GM12878 (cell line): ENCODE data around the gene SPTLC3.

ENCODE experiments used
- BCL3 ChIP-seq: IDR thresholded peaks from 2 replicates; pipeline ENCODE4 v1.6.1; 2011; ENCODE audit warnings: borderline replicate concordance, low read depth, mild to moderate bottlenecking, moderate library complexity, low read length; ENCODE audit not compliant: insufficient read depth, poor library complexity, severe bottlenecking
- CTCF ChIP-seq, 3 experiments: IDR thresholded peaks in 2 of 3; conservative IDR thresholded peaks in 1 of 3; 2 replicates each; pipeline ENCODE4 v1.5.1; 2011; ENCODE audit warnings: low read depth in 3 of 3, low read length in 3 of 3, mild to moderate bottlenecking in 3 of 3, control low read depth in 2 of 3, moderate library complexity in 2 of 3, inconsistent platforms in 1 of 3, mixed read lengths in 1 of 3; ENCODE audit not compliant: control insufficient read depth in 2 of 3, insufficient read depth in 1 of 3; ENCODE audit errors: extremely low read depth in 1 of 3
- E2F4 ChIP-seq: IDR thresholded peaks from 2 replicates; pipeline ENCODE4 v1.6.1; 2012; ENCODE audit warnings: low read depth, low read length, improper control_type of control experiment
- EP300 ChIP-seq, 2 experiments: fragments of 150-350 bp in 1 of 2; IDR thresholded peaks; 2 replicates each; pipeline ENCODE4 v1.6.1; 2011 to 2012; ENCODE audit warnings: low read depth in 2 of 2, low read length in 2 of 2, borderline replicate concordance in 1 of 2, improper control_type of control experiment in 1 of 2, inconsistent platforms in 1 of 2; ENCODE audit not compliant: control insufficient read depth in 1 of 2
- MTA3 ChIP-seq: IDR thresholded peaks from 2 replicates; pipeline ENCODE4 v1.6.1; 2012; ENCODE audit warnings: low read length, inconsistent platforms, borderline replicate concordance
- PAX8 ChIP-seq: fragments of 450-650 bp; IDR thresholded peaks from 2 replicates; pipeline ENCODE4 v1.6.1; 2017; ENCODE audit warnings: mild to moderate bottlenecking, moderate library complexity
- POLR2A ChIP-seq: IDR thresholded peaks from 2 replicates; pipeline ENCODE4 v1.6.1; 2011; ENCODE audit warnings: low read depth, mild to moderate bottlenecking, low read length
- POLR2AphosphoS5 ChIP-seq: IDR thresholded peaks from 2 replicates; pipeline ENCODE4 v1.6.1; 2011; ENCODE audit warnings: mild to moderate bottlenecking, low read length, inconsistent platforms
- USF2 ChIP-seq: IDR thresholded peaks from 2 replicates; pipeline ENCODE4 v1.6.1; 2011; ENCODE audit warnings: low read depth, low read length, improper control_type of control experiment, borderline replicate concordance
- YY1 ChIP-seq: IDR thresholded peaks from 2 replicates; pipeline ENCODE4 v1.6.1; 2011; ENCODE audit warnings: low read depth, mild to moderate bottlenecking, low read length

GRCh38 chr20:13205425-13205824, 196.7 kb downstream of the SPTLC3 start:
- TF ChIP-seq CTCF (IDR thresholded peaks at IDR 0.05 in 2 of 3, conservative IDR thresholded peaks at IDR 0.05 in 1 of 3; ENCODE audit: control insufficient read depth in 2 of 3, extremely low read depth in 1 of 3, insufficient read depth in 1 of 3, low read depth in 3 of 3, low read length in 3 of 3) (no peak), E2F4 (no peak), POLR2AphosphoS5 (no peak), POLR2A (no peak), BCL3 (no peak), USF2 (no peak), PAX8 (no peak), YY1 (no peak), MTA3 (no peak), EP300 (IDR thresholded peaks at IDR 0.05; ENCODE audit: borderline replicate concordance in 1 of 2, control insufficient read depth in 1 of 2, low read depth in 2 of 2, low read length in 2 of 2) (no peak)
